RWPE2 (cell line): ENCODE results near the gene TOGARAM1.
"Not testable (repeated sequence)": the region's sequence is repeated elsewhere in the genome, so short reads cannot be mapped to it uniquely, and the experiment has no call there.

Experiments
- ATAC-seq: fragments of 200-7000 bp; cut with Tn5 transposase; 3 replicates; pipeline ENCODE4 v1.9.1; 2021; ENCODE audit warnings: low read depth
- DNase-seq: peaks from one replicate; pipeline ENCODE4 v3.0.0-alpha.2; 2020; ENCODE audit warnings: low spot score
- H3K27ac ChIP-seq: fragments of 450-650 bp; 2 replicates; pipeline ENCODE4 v1.5.1; 2017; ENCODE audit warnings: mild to moderate bottlenecking; ENCODE audit not compliant: poor library complexity, severe bottlenecking
- H3K27me3 ChIP-seq: fragments of 250-450 bp; sonication (Bioruptor Pico); 2 replicates; pipeline ENCODE4 v1.5.1; 2021; ENCODE audit warnings: mild to moderate bottlenecking, moderate library complexity; ENCODE audit not compliant: insufficient read depth, poor library complexity, severe bottlenecking
- H3K36me3 ChIP-seq: fragments of 250-450 bp; sonication (Bioruptor Pico); 2 replicates; pipeline ENCODE4 v1.5.1; 2020; ENCODE audit warnings: low read depth, mild to moderate bottlenecking, moderate library complexity
- H3K4me1 ChIP-seq: fragments of 250-450 bp; sonication (Bioruptor Pico); 2 replicates; pipeline ENCODE4 v1.5.1; 2021; ENCODE audit warnings: mild to moderate bottlenecking, moderate library complexity; ENCODE audit not compliant: insufficient read depth, poor library complexity, severe bottlenecking
- H3K4me3 ChIP-seq: fragments of 250-450 bp; sonication (Bioruptor Pico); 2 replicates; pipeline ENCODE4 v1.5.1; 2021; ENCODE audit warnings: mild to moderate bottlenecking, moderate library complexity; ENCODE audit not compliant: severe bottlenecking
- H3K9me3 ChIP-seq: fragments of 250-450 bp; sonication (Bioruptor Pico); 2 replicates; pipeline ENCODE4 v1.5.1; 2021; ENCODE audit warnings: mild to moderate bottlenecking, moderate library complexity; ENCODE audit not compliant: severe bottlenecking
- TF ChIP-seq, protein P1 (sequence below): fragments of 450-650 bp; IDR thresholded peaks from one replicate; pipeline ENCODE4 v1.5.1; 2017; ENCODE audit warnings: mild to moderate bottlenecking, moderate library complexity; ENCODE audit not compliant: poor library complexity, severe bottlenecking

The TOGARAM1 gene

DNA sequence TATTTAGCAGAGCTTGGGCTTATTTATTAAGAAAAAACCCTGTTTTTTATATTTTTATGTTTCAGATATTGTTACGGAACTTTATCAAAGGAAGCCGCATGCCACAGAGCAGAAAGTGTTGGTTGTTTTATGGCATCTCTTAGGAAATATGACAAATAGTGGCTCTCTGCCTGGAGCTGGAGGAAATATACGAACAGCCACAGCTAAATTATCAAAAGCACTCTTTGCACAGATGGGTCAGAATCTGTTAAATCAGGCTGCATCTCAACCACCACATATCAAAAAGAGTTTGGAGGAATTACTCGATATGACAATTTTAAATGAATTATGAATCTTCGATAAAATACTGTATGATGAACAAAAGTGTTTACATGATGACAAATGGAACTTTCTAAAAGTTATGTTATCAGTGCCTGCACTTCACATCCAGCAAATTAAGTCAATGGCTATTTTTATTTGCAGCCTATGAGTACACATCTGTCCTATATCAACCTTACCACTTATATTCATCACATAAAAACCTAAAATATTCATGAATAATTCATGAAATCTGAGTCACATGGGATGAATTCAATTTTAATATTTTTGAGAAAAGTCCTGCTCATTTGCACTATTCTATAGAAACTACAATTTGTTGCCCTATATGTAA lies 111.4 kb downstream of the TOGARAM1 start:
- H3K27ac ChIP-seq, result no peak overlapping the region
- ATAC-seq, result no peak
- H3K4me1 ChIP-seq, result no peaks in the 10 kb centered on the region
- DNase-seq, result no peak
- TF ChIP-seq, protein P1, sequence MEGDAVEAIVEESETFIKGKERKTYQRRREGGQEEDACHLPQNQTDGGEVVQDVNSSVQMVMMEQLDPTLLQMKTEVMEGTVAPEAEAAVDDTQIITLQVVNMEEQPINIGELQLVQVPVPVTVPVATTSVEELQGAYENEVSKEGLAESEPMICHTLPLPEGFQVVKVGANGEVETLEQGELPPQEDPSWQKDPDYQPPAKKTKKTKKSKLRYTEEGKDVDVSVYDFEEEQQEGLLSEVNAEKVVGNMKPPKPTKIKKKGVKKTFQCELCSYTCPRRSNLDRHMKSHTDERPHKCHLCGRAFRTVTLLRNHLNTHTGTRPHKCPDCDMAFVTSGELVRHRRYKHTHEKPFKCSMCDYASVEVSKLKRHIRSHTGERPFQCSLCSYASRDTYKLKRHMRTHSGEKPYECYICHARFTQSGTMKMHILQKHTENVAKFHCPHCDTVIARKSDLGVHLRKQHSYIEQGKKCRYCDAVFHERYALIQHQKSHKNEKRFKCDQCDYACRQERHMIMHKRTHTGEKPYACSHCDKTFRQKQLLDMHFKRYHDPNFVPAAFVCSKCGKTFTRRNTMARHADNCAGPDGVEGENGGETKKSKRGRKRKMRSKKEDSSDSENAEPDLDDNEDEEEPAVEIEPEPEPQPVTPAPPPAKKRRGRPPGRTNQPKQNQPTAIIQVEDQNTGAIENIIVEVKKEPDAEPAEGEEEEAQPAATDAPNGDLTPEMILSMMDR, result no peak
- no peaks in the 10 kb centered on the region for H3K27me3 ChIP-seq
- peaks cover 32% of the 10 kb centered on the region for H3K36me3 ChIP-seq
- H3K4me3 ChIP-seq, result no peak overlapping the region
- H3K9me3 ChIP-seq, result no peaks in the 10 kb centered on the region

DNA sequence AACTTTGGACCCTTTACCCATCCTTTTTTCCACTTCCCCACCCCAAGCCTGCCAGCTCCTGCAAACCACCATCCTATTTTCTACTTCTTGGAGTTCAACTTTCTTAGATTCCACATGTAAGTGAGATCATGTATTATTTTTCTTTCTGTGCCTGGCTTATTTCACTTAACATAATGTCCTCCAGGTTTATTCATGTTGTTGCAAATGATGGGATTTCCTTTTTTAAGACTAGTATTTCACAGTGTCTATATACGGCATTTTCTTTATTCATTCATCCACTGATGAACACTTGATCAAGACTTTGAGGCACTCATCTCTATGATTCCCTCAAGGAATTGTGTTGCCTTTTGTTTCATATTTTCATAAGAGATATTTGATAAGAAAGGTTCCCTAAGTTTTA lies 116.3 kb downstream of the TOGARAM1 start:
- no peak overlapping the region for H3K4me3 ChIP-seq
- peaks cover 5% of the 10 kb centered on the region for H3K36me3 ChIP-seq
- TF ChIP-seq, protein P1, result no peak
- H3K4me1 ChIP-seq, result no peaks in the 10 kb centered on the region
- DNase-seq, result no peak
- no peaks in the 10 kb centered on the region for H3K27me3 ChIP-seq
- no peaks in the 10 kb centered on the region for H3K9me3 ChIP-seq
- no peak overlapping the region for H3K27ac ChIP-seq
- no peak for ATAC-seq

DNA sequence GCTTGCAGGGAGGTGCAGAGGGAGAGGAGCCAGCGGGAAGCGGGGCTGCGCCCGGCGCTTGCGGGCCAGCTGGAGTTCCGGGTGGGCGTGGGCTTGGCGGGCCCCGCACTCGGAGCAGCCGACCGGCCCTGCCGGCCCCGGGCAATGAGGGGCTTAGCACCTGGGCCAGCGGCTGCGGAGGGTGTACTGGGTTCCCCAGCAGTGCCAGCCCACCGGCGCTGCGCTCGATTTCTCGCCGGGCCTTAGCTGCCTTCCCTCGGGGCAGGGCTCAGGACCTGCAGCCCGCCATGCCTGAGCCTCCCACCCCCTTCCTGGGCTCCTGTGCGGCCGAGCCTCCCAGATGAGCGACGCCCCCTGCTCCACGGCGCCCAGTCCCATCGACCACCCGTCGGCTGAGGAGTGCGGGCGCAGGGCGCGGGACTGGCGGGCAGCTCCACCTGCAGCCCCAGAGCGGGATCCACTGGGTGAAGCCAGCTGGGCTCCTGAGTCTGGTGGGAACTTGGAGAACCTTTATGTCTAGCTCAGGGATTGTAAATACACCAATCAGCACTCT lies 118.5 kb downstream of the TOGARAM1 start:
- ATAC-seq, H3K9me3 ChIP-seq, DNase-seq, H3K36me3 ChIP-seq, H3K4me1 ChIP-seq, H3K27me3 ChIP-seq, H3K27ac ChIP-seq, H3K4me3 ChIP-seq: not testable (repeated sequence)

DNA sequence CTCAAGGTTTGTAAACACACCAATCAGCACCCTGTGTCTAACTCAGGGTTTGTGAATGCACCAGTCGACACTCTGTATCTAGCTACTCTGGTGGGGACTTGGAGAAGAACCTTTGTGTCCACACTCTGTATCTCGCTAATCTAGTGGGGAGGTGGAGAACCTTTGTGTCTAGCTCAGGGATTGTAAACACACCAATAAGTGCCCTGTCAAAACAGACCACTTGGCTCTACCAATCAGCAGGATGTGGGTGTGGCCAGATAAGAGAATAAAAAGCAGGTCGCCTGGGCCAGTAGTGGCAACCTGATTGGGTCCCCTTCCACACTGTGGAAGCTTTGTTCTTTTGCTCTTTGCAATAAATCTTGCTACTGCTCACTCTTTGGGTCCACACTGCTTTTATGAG lies 119.1 kb downstream of the TOGARAM1 start:
- DNase-seq, H3K27ac ChIP-seq, H3K4me1 ChIP-seq, H3K27me3 ChIP-seq, H3K9me3 ChIP-seq, ATAC-seq, H3K36me3 ChIP-seq, H3K4me3 ChIP-seq: not testable (repeated sequence)

DNA sequence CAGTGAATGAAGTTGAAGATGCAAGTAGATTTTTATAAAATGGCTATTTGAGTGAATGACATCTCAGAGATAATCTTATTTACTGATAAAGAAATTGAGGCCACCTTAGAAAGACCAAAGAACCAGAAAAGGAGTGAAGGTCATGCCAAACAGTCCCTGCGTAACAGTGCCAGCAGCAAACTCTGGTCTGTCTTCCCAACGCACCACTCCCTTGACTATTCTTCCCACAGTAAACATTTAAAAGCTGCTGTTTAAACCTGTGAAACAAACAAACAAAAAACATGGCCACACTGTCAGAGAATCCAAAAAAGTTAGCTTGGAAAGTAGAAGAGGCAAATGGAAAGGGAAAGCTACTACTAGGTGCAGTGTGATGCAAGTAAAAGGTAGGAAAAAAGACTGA lies 120.4 kb downstream of the TOGARAM1 start:
- no peak overlapping the region for H3K27ac ChIP-seq
- no peak for DNase-seq

More for the DNA sequence above, 120.4 kb downstream of the TOGARAM1 start:
- no peaks in the 10 kb centered on the region for H3K9me3 ChIP-seq
- no peaks in the 10 kb centered on the region for H3K27me3 ChIP-seq
- ATAC-seq, result no peak
- no peak overlapping the region for H3K4me3 ChIP-seq
- TF ChIP-seq, protein P1, result no peak
- H3K36me3 ChIP-seq, result 0 out of 2 replicates have a peak, but pooled peaks cover 4% of the 10 kb centered on the region
- peaks cover 9% of the 10 kb centered on the region for H3K4me1 ChIP-seq
